CD4-positive, alpha-beta T cell treated with Interleukin-15 for 4 hours (primary cell): ENCODE results near the gene CDK11B.
"Not testable (repeated sequence)": the region's sequence is repeated elsewhere in the genome, so short reads cannot be mapped to it uniquely, and the experiment has no call there.

Source experiments
- DNase-seq: peaks from one replicate; pipeline ENCODE4 v3.0.0-alpha.2; 2020; ENCODE audit warnings: low spot score

Gene CDK11B

GRCh38 chr1:1683104-1683905 is 24.5 kb upstream of the CDK11B start:
- no peak for DNase-seq

GRCh38 chr1:1680912-1681273 is 22.1 kb upstream of the CDK11B start:
- no peak for DNase-seq

- no peak for DNase-seq
These were observed 21.5 kb upstream of the CDK11B start for GRCh38 chr1:1680031-1680911.

GRCh38 chr1:1678581-1679380 is 20.0 kb upstream of the CDK11B start:
- DNase-seq: peak; percentile 44

GRCh38 chr1:1677718-1678580 is 19.1 kb upstream of the CDK11B start:
- peak; percentile 38 for DNase-seq

- DNase-seq: not testable (repeated sequence)
These were observed 17.3 kb upstream of the CDK11B start for GRCh38 chr1:1676087-1676486.

- not testable (repeated sequence) for DNase-seq
These were observed 16.4 kb upstream of the CDK11B start for GRCh38 chr1:1675218-1675617.

GRCh38 chr1:1674806-1675205 is 16.0 kb upstream of the CDK11B start:
- not testable (repeated sequence) for DNase-seq

- DNase-seq: no peak
These were observed 13.6 kb upstream of the CDK11B start for GRCh38 chr1:1672181-1672965.

- no peak for DNase-seq
These were observed 12.7 kb upstream of the CDK11B start for GRCh38 chr1:1671365-1672119.

- DNase-seq: no peak
These were observed 12.1 kb upstream of the CDK11B start for GRCh38 chr1:1670866-1671265.

- no peak for DNase-seq
These were observed 10.9 kb upstream of the CDK11B start for GRCh38 chr1:1669468-1670440.

- no peak for DNase-seq
These were observed 7.7 kb upstream of the CDK11B start for GRCh38 chr1:1666526-1666925.

- no peak for DNase-seq
These were observed 7.0 kb upstream of the CDK11B start for GRCh38 chr1:1665815-1666251.

- no peak for DNase-seq
These were observed 6.4 kb upstream of the CDK11B start for GRCh38 chr1:1664941-1665814.

- DNase-seq: not testable (repeated sequence)
These were observed 5.5 kb upstream of the CDK11B start for GRCh38 chr1:1664318-1664717.

GRCh38 chr1:1662830-1663560 is 4.2 kb upstream of the CDK11B start:
- DNase-seq: not testable (repeated sequence)
